HAP-1 (cell line): Measurements from ENCODE around the gene MCM5.

Experiments
- DNase-seq, 2 experiments: peaks; one replicate each; pipeline ENCODE4 v3.0.0-alpha.2; 2016 to 2020; ENCODE audit warnings: low spot score in 2 of 2
- H3K27me3 ChIP-seq: fragments of 250-450 bp; sonication (Bioruptor Pico); 2 replicates; pipeline ENCODE4 v1.5.1; 2020; ENCODE audit warnings: low read depth, mild to moderate bottlenecking, moderate library complexity
- H3K36me3 ChIP-seq: fragments of 250-450 bp; sonication (Bioruptor Pico); replicated peaks from 2 replicates; pipeline ENCODE4 v1.5.1; 2020; ENCODE audit warnings: mild to moderate bottlenecking
- H3K4me1 ChIP-seq: fragments of 250-450 bp; sonication (Bioruptor Pico); 2 replicates; pipeline ENCODE4 v1.5.1; 2020; ENCODE audit warnings: mild to moderate bottlenecking
- H3K4me3 ChIP-seq: fragments of 250-450 bp; sonication (Bioruptor Pico); 2 replicates; pipeline ENCODE4 v1.5.1; 2020; ENCODE audit warnings: mild to moderate bottlenecking, moderate library complexity
- H3K9me3 ChIP-seq: fragments of 250-450 bp; sonication (Bioruptor Pico); 2 replicates; pipeline ENCODE4 v1.5.1; 2020; ENCODE audit warnings: mild to moderate bottlenecking, moderate library complexity
- in situ Hi-C: fragments of 300-500 bp; cut with MboI; formaldehyde crosslinking; loops from 3 replicates; pipeline ENCODE4 v1.14.3; 2020; ENCODE audit warnings: low sequenced_read_pairs, inconsistent platforms, mixed read lengths

Gene MCM5

GRCh38 chr22:35422145-35422544, 22.2 kb downstream of the MCM5 start:
- in situ Hi-C loops = no loop called here
- peaks cover 5% of the 10 kb centered on the region for H3K4me1 ChIP-seq
- no peaks in the 10 kb centered on the region for H3K27me3 ChIP-seq
- peaks cover 95% of the 10 kb centered on the region for H3K36me3 ChIP-seq
- no peaks in the 10 kb centered on the region for H3K9me3 ChIP-seq
- DNase-seq = no peak
- H3K4me3 ChIP-seq = no peak overlapping the region

GRCh38 chr22:35422936-35423335, 23.0 kb downstream of the MCM5 start:
- Histone ChIP-seq H3K27me3 (no peaks in the 10 kb centered on the region), H3K9me3 (no peaks in the 10 kb centered on the region), H3K36me3 (peaks cover 95% of the 10 kb centered on the region), H3K4me3 (no peak overlapping the region), H3K4me1 (peaks cover 5% of the 10 kb centered on the region)
- DNase-seq = no peak
- in situ Hi-C loops = no loop called here

GRCh38 chr22:35424081-35424480, 24.1 kb downstream of the MCM5 start:
- no peak for DNase-seq
- peaks cover 5% of the 10 kb centered on the region for H3K4me1 ChIP-seq
- H3K27me3 ChIP-seq = no peaks in the 10 kb centered on the region
- in situ Hi-C loops = no loop called here
- no peak overlapping the region for H3K4me3 ChIP-seq
- peaks cover 93% of the 10 kb centered on the region for H3K36me3 ChIP-seq
- no peaks in the 10 kb centered on the region for H3K9me3 ChIP-seq

GRCh38 chr22:35424761-35425160, 24.8 kb downstream of the MCM5 start:
- Histone ChIP-seq H3K4me3 (no peak overlapping the region), H3K27me3 (no peaks in the 10 kb centered on the region), H3K36me3 (peaks cover 87% of the 10 kb centered on the region), H3K4me1 (peaks cover 5% of the 10 kb centered on the region), H3K9me3 (no peaks in the 10 kb centered on the region)
- no peak for DNase-seq
- in situ Hi-C loops = no loop called here

GRCh38 chr22:35425546-35425945, 25.6 kb downstream of the MCM5 start:
- Histone ChIP-seq H3K4me3 (no peak overlapping the region), H3K36me3 (peaks cover 79% of the 10 kb centered on the region), H3K9me3 (no peaks in the 10 kb centered on the region), H3K4me1 (peaks cover 5% of the 10 kb centered on the region), H3K27me3 (no peaks in the 10 kb centered on the region)
- no peak for DNase-seq
- in situ Hi-C loops = no loop called here

- no peaks in the 10 kb centered on the region for H3K9me3 ChIP-seq
- H3K27me3 ChIP-seq = no peaks in the 10 kb centered on the region
- peaks cover 5% of the 10 kb centered on the region for H3K4me1 ChIP-seq
- H3K4me3 ChIP-seq = no peak overlapping the region
- peaks cover 77% of the 10 kb centered on the region for H3K36me3 ChIP-seq
- DNase-seq = peak; percentile 25 to 64
- in situ Hi-C loops = no loop called here
Measured at GRCh38 chr22:35425971-35426800, 26.2 kb downstream of the MCM5 start.

GRCh38 chr22:35426801-35427140, 26.8 kb downstream of the MCM5 start:
- Histone ChIP-seq H3K4me1 (peaks cover 5% of the 10 kb centered on the region), H3K4me3 (no peak overlapping the region), H3K36me3 (peaks cover 77% of the 10 kb centered on the region), H3K9me3 (no peaks in the 10 kb centered on the region), H3K27me3 (no peaks in the 10 kb centered on the region)
- DNase-seq = no peak
- in situ Hi-C loops = no loop called here

- in situ Hi-C loops = loop anchor here (5.0 to 10.0 kb wide), 2 partner anchors 151 to 694 kb away; no protein-coding TSS in a partner anchor
- peak; percentile 34 to 88 for DNase-seq
- H3K36me3 ChIP-seq = peaks cover 62% of the 10 kb centered on the region
- H3K4me1 ChIP-seq = peaks cover 5% of the 10 kb centered on the region
- no peak overlapping the region for H3K4me3 ChIP-seq
- no peaks in the 10 kb centered on the region for H3K27me3 ChIP-seq
- no peaks in the 10 kb centered on the region for H3K9me3 ChIP-seq
Measured at GRCh38 chr22:35430897-35431322, 31.0 kb downstream of the MCM5 start.

- Histone ChIP-seq H3K9me3 (no peaks in the 10 kb centered on the region), H3K36me3 (peaks cover 56% of the 10 kb centered on the region), H3K4me3 (no peak overlapping the region), H3K27me3 (no peaks in the 10 kb centered on the region), H3K4me1 (no peaks in the 10 kb centered on the region; the same call in none of the 2 replicates)
- DNase-seq = no peak
- in situ Hi-C loops = loop anchor here (5.0 to 10.0 kb wide), 2 partner anchors 151 to 693 kb away; no protein-coding TSS in a partner anchor
Measured at GRCh38 chr22:35431483-35432227, 31.7 kb downstream of the MCM5 start.

GRCh38 chr22:35432228-35432905, 32.4 kb downstream of the MCM5 start:
- in situ Hi-C loops = loop anchor here (5.0 to 10.0 kb wide), 2 partner anchors 150 to 692 kb away; no protein-coding TSS in a partner anchor
- Histone ChIP-seq H3K9me3 (no peaks in the 10 kb centered on the region), H3K4me3 (no peak overlapping the region), H3K27me3 (no peaks in the 10 kb centered on the region), H3K36me3 (peaks cover 50% of the 10 kb centered on the region), H3K4me1 (no peaks in the 10 kb centered on the region)
- no peak for DNase-seq

- Histone ChIP-seq H3K4me3 (no peak overlapping the region), H3K36me3 (peaks cover 35% of the 10 kb centered on the region), H3K27me3 (no peaks in the 10 kb centered on the region), H3K9me3 (no peaks in the 10 kb centered on the region), H3K4me1 (no peaks in the 10 kb centered on the region)
- in situ Hi-C loops = loop anchor here (5.0 to 10.0 kb wide), 2 partner anchors 148 to 691 kb away; no protein-coding TSS in a partner anchor
- peak in 1 of 2 experiments; percentile 24 for DNase-seq
Measured at GRCh38 chr22:35434061-35434710, 34.2 kb downstream of the MCM5 start.

GRCh38 chr22:35435201-35435740, 35.3 kb downstream of the MCM5 start:
- Histone ChIP-seq H3K27me3 (no peaks in the 10 kb centered on the region), H3K4me3 (no peak overlapping the region), H3K36me3 (peaks cover 35% of the 10 kb centered on the region), H3K4me1 (no peaks in the 10 kb centered on the region), H3K9me3 (no peaks in the 10 kb centered on the region)
- in situ Hi-C loops = loop anchor here (10.0 kb wide), 1 partner anchor 690 kb away; no protein-coding TSS in a partner anchor
- DNase-seq = peak in 1 of 2 experiments; percentile 28

- in situ Hi-C loops = loop anchor here (10.0 kb wide), 1 partner anchor 688 kb away; no protein-coding TSS in a partner anchor
- Histone ChIP-seq H3K27me3 (no peaks in the 10 kb centered on the region), H3K4me3 (no peak overlapping the region), H3K9me3 (no peaks in the 10 kb centered on the region), H3K36me3 (peaks cover 30% of the 10 kb centered on the region), H3K4me1 (no peaks in the 10 kb centered on the region)
- DNase-seq = no peak
Measured at GRCh38 chr22:35436421-35436820, 36.5 kb downstream of the MCM5 start.
